GM12801 (cell line): ENCODE data around the gene ADSS1.

Experiments used
- TF ChIP-seq, protein P1 (sequence below): IDR thresholded peaks from one replicate; pipeline ENCODE4 v1.5.1; 2011; ENCODE audit warnings: control low read depth; ENCODE audit not compliant: insufficient read length; ENCODE audit errors: extremely low read depth

Gene ADSS1

DNA sequence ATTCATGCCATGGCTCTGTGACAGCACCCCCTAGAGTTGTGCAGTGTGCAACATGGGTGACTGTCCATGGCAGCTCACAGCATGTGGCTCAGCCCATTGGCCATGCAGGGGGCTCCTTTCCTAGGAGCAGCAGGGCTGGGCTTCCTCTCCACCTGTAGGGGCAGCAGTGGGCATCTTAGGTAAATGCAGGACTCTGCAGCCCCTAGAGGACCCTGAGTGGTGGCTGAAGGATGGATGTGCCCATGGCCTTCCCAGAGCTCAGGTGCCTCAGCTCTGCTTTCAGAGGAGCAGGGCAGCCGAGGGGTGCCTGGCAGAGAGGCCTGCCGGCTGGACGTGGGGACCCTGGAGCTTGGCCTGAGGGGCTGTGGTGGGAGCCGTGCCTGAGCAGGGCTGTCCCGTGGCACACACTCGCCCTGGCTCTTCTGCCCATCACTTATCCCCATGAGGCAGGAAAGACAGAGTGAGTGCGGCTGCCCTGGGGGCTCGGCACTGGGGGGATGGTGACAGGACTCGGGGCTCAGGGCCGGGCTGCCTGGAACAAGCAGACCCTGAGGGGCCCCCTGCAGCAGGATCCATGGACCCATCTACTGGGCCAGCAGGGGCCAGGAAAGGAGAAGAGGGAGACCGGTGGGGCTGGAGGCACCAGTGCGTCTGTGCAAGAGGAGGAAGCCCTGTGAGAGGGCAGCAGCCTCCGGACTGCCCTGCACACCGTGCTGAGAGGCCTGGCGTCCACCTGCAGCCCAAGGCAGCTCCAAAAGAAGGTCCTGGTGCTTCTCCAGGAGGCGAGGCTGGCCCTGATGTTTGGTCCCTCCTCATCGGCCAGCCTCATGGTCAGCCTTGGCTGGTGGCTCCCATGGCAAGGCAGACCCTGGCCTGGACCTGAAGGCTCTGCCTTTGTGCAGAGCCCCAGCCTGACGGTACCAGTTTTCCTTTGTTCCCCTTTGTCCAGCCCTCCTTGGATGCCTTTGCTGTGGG is 7.6 kb downstream of the ADSS1 start:
- TF ChIP-seq, protein P1, sequence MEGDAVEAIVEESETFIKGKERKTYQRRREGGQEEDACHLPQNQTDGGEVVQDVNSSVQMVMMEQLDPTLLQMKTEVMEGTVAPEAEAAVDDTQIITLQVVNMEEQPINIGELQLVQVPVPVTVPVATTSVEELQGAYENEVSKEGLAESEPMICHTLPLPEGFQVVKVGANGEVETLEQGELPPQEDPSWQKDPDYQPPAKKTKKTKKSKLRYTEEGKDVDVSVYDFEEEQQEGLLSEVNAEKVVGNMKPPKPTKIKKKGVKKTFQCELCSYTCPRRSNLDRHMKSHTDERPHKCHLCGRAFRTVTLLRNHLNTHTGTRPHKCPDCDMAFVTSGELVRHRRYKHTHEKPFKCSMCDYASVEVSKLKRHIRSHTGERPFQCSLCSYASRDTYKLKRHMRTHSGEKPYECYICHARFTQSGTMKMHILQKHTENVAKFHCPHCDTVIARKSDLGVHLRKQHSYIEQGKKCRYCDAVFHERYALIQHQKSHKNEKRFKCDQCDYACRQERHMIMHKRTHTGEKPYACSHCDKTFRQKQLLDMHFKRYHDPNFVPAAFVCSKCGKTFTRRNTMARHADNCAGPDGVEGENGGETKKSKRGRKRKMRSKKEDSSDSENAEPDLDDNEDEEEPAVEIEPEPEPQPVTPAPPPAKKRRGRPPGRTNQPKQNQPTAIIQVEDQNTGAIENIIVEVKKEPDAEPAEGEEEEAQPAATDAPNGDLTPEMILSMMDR = no peak

DNA sequence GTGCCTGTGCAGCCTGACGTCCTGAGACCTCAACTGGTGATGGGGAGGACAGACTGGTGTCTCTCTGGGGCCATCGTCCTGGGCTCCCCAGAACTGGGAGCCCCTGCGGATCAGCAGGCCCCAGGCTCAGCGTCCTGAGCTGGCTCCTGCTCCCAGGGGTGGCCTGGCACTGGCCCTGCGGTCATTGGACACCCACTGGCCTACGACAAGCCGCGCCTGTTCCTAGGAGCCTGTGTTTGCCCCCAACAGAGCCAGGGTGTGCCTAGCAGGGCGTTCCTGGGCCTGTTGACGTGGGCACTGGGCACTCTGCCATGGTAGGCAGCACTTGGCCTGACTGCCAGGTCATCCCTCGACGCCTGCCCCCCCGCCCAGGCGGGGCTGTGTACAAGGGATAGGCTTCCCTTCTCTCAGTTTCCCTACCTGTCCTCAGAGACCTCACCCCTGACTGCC is 8.4 kb downstream of the ADSS1 start:
- TF ChIP-seq, protein P1 = no peak

DNA sequence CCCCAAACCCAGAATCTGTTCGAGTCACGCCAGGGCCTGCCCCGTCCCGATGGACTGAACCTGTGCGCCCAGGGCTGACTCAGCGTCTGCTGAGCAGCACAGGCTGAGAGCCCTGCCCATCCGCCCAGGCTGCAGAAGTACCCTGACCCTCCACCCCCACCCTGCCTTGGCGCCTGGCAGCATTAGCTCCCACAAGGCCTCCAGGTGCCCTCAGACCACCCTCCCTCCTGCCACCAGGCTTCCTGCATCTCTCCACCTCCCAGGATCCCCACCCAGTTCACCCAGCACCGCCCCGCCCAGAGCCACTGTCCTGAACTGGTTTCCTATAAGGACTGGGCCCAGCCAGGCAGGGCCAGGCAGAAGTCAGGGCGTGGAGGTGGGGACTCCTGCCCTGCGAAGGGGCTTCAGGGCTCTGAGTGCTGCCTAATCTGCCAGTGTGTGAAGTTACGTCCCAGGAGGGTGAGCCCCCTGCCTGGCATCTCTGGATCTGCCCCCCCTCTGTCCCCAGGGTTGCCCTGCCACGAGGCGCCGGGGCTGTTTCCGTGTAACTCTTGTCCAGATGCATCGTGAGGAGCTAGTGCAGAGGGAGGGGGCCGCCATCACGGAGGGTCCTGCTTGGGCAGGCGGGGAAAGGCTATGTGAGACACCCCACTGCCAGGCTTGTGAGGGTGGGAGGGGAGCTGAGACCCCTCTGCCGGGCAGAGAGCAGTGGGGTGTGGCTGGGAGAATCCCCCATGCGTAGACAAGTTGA is 9.1 kb downstream of the ADSS1 start:
- TF ChIP-seq, protein P1 = no peak

DNA sequence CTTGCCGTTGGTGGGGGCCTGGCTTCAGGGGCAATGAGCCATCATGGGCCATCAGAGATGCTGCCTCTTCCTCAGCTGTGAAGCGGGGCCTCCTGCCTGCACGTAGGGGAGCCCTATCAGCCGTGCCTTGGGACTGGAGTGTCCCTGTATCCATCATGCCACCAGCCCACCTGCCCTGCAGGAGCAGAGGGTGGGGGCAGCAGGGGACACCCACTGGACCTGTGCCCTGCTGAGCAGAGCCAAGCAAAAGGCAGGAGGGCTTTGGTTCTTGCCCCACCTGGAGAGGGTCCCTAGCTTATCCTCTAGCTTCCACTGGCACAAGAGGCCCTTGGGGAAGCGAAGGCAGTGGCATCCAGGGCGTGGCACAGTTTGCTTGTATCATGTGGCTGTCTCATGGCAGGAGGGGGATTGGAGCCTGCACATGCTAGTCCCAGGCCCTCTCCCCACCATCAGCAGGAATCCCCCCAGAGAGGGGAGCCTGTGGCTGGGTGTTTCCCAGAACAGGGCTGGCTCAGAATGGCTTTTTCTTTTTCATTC is 10.1 kb downstream of the ADSS1 start:
- TF ChIP-seq, protein P1 = no peak

DNA sequence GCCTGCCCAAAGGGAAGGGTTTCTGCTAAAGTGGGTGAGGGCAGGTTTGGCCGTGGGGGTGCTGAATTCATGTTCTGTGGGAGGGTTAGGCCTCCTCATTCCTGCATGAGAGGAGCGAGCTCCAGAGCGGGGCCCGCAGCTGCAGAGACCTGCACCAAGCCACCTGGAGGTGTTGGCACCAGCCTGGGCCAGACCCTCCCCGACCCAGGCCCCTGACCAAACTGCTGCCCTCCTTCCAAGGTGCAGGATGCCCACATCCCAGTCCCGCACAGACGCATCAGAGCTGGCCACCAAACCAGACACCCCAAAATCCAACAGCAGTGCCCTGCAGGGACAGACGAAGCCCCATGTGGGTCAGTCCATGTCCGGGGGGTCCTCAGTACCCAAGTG is 10.6 kb downstream of the ADSS1 start:
- TF ChIP-seq, protein P1 = no peak

DNA sequence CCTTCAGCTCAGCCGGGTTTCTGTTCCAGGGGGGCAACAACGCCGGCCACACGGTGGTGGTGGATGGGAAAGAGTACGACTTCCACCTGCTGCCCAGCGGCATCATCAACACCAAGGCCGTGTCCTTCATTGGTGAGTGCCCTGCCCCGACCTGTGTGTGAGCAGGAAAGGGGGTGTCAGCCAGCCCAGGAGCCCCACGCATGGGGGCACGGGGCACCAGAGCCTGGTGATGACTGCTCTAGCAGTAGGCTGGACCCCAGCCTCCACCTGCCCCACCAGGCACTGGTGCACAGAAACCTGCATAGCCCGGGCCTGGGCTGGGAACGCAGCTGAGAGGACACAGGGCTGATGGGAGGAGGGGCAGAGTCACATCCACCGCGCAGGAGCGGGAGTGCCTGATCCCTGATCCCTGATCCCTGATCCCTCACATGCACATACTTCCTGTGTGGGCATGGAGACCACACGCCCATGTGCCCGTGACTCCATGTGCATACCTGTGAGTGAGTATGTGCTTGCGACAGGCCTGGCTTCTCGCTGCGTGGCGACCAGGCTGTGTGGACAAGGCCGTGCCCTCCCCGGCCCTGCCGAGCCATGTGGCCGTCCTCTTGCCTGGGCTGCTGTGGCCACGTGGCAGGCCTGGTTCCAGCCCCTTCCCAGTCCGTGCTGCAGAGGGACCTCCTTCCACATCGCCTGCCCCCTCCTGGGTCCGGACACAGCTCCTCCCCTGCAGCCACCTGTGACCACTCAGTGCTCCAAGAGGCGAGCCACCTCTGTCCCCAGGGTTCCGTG is 11.2 kb downstream of the ADSS1 start:
- TF ChIP-seq, protein P1 = no peak
